NB4 (cell line): ENCODE measurements around the gene GLUD1.
"Not testable (repeated sequence)": the region's sequence is repeated elsewhere in the genome, so short reads cannot be mapped to it uniquely, and the experiment has no call there.

Experiments used
- DNase-seq: peaks from one replicate; pipeline ENCODE4 v3.0.0; 2010; ENCODE audit warnings: low read depth
- H3K4me3 ChIP-seq: one replicate; pipeline ENCODE4 v1.5.1; 2011; ENCODE audit warnings: mild to moderate bottlenecking, low read depth, low read length, moderate library complexity
- MYC ChIP-seq: IDR thresholded peaks from 2 replicates; pipeline ENCODE4 v1.6.1; 2011; ENCODE audit warnings: low read depth, low read length
- POLR2A ChIP-seq: IDR thresholded peaks from 2 replicates; pipeline ENCODE4 v1.6.1; 2011; ENCODE audit warnings: mild to moderate bottlenecking; ENCODE audit not compliant: insufficient read length; ENCODE audit errors: extremely low read depth
- TF ChIP-seq, protein P1 (sequence below): IDR thresholded peaks from 2 replicates; pipeline ENCODE4 v1.6.1; 2011; ENCODE audit warnings: low read depth, low read length
- TF ChIP-seq, protein P2 (sequence below): IDR thresholded peaks from one replicate; pipeline ENCODE4 v1.5.1; 2012; ENCODE audit warnings: low read depth, low read length

GLUD1 gene

DNA sequence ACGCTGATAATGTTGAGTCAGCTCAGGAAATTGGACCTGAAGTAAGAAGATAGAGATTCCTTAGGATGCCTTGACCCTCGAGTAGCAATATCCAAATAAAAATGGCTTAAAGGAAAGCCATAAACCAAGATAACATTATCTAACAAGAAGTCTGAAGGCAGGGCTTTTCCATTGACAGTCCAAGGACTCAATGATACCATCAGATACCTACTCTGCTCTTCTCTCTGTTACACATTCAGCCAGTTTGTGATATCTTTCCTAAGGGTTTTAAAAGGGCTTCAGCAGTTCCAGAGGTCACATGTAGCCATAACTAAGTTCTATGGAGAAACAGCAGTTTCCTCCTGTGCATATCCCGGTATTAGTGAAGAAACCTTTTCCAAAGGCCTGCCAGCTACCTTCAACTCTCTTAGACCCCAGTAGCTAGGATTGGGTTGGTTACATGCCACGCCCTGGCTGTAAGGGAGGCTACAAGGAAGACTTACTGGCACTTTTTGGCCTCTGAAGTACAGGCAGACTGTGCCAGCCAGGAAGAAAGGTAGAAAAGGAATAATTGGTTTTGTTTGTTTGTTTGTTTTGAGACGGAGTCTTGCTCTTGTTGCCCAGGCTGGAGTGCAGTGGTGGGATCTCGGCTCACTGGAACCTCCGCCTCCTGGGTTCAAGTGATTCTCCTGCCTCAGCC is 10.9 kb upstream of the GLUD1 start:
- no peak for DNase-seq
- TF ChIP-seq, protein P1, sequence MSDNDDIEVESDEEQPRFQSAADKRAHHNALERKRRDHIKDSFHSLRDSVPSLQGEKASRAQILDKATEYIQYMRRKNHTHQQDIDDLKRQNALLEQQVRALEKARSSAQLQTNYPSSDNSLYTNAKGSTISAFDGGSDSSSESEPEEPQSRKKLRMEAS = no peak
- no peak for TF ChIP-seq MYC
- TF ChIP-seq, protein P2, sequence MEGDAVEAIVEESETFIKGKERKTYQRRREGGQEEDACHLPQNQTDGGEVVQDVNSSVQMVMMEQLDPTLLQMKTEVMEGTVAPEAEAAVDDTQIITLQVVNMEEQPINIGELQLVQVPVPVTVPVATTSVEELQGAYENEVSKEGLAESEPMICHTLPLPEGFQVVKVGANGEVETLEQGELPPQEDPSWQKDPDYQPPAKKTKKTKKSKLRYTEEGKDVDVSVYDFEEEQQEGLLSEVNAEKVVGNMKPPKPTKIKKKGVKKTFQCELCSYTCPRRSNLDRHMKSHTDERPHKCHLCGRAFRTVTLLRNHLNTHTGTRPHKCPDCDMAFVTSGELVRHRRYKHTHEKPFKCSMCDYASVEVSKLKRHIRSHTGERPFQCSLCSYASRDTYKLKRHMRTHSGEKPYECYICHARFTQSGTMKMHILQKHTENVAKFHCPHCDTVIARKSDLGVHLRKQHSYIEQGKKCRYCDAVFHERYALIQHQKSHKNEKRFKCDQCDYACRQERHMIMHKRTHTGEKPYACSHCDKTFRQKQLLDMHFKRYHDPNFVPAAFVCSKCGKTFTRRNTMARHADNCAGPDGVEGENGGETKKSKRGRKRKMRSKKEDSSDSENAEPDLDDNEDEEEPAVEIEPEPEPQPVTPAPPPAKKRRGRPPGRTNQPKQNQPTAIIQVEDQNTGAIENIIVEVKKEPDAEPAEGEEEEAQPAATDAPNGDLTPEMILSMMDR = no peak
- TF ChIP-seq POLR2A = no peak
- no peak overlapping the region for H3K4me3 ChIP-seq

DNA sequence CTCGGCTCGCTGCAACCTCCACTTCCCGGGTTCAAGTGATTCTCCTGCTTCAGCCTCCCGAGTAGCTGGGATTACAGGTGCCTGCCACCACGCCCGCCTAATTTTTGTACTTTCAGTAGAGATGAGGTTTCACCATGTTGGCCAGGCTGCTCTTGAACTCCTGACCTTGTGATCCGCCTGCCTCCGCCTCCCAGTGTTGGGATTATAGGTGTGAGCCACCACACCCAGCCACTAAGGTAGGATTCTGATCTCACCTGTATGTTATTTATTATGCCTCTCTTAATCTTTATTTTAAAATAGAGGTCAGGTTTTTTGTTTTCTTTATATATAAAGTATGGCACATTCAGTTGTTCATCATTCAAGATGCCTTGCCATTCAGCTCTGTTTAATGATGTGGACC is 10.1 kb upstream of the GLUD1 start:
- DNase-seq, H3K4me3 ChIP-seq: not testable (repeated sequence)

DNA sequence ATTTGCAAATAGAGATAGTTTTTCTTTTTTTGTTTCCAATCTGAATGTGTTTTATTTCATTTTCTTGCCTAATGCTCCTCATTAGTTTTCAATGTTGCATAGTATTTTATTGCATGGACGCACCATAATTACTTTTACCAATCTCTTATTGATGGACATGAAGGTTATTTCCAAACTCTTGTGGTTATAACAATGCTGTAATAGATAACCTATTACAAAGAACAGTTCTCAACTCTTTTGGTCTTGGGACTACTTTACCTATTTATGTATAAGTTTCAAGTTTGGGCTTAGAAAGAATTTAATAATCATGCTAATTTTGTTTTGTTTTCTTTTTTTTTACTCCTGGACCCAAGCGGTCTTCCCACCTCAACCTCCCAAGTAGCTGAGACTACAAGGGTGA is 7.4 kb upstream of the GLUD1 start:
- TF ChIP-seq MYC (no peak), POLR2A (no peak)
- TF ChIP-seq, protein P2 = no peak
- TF ChIP-seq, protein P1 = no peak
- DNase-seq = no peak
- H3K4me3 ChIP-seq = no peak overlapping the region

DNA sequence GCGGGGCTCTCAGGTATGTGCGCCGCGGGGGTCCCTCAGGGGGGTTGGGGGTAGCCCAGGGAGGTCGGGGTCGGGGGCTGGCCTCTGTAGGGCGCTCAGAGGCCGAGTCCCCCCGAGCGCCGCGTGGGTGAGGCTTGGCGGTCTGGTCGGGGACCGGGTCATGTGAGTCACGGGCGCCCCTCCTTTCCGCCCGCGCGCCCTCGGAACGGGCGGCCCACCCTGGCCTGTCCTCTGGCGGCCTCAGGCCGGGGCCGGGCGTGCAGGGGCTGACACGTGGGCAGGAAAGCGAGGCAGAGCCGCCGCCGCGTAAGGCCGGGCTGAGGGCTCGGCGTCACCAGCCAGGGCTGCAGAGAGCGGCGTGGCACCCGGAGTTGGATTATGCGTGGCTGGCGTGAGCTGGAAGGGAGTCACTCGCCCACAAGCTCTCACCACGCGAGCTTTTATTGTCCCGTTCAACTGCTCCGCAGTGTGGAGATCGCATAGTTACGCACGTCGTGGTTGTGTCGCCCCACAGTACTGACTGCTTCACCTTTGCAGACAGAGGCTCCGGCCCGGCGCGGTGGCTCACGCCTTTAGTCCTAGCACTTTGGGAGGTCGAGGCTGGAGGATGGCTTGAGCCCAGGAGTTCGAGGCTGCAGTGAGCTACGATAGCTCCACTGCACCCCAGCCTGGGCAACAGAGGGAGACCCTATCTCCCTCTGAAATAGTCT is 748 bp upstream of the GLUD1 start:
- peak; percentile 91 for DNase-seq
- H3K4me3 ChIP-seq = peak overlapping the region; percentile 91
- TF ChIP-seq, protein P1 = peak; percentile 94
- TF ChIP-seq POLR2A (peak; percentile 40), MYC (peak; percentile 96)
- TF ChIP-seq, protein P2 = no peak

DNA sequence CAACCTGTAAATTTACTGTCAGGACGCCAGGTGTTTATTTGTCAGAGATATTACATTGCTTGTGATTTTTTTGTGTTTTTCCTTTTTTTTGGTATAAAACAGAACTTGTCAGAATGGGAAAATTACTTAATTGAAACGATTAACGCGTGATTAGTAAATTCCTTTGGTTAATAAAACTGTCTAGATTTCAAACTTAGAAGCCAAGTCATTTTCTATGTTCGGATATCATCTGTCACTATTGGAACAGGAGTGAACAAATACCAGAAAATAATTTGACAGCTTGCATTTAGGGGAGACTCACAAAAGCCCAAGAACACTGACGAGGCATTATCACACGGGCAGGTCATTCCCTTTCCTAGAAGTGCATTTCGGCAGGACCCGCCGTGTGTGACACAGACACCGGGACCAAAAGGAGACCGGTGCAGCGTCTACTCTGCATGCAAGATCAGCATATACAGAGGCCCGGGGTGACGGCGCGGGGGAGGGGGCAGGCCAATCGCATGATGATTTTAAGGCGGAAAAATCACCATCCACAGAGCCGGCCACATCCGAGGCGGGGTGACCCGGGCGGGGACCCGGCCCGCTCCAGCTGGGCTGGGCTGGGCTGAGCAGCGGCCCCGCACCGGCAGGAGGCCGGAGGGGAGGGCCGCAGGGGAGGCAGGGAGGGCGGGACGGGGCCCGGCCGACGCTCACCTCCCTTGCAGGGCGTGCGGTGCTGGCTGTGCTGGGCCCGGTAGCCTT is 841 bp downstream of the GLUD1 start:
- TF ChIP-seq MYC (peak; percentile 7; the same call in 1 of the 2 replicates), POLR2A (no peak)
- DNase-seq = peak; percentile 87
- H3K4me3 ChIP-seq = peak overlapping the region; percentile 77

DNA sequence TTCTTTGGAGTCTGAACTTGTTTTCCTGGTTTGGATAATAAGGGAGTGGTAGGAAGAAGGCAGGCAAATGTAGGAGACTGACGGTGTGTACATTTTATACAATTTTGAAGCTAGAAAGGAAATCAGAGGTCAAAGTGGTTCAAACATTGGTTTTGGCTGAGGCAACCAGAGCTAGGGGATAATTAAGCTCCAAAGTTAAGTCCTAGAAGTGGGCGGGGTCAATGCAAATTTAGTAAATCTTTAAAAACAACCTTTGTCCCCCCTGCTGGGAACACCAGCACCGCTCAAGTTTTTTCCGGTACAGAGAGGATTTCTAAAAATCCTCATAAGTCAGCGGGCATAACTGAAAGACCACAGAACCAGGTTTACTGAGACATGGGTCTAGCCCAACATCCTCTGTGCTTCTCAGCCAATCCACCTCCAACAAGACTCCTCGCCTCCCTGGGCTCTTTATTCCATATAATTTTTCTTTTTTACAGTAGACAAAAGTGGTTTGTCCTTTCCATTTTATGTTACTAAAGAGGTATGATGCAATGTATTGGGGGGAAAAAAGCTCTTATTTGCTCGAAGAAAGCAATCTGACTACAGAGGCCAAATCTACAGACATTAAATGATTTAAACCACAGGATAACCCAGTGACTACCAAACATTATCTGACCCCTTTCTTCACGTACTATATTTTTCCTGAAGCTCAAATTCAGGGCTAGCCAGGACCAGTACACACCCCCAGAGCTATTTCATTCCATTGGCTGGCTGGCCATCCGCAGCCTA is 1.6 kb downstream of the GLUD1 start:
- TF ChIP-seq, protein P1 = no peak
- TF ChIP-seq MYC (no peak), POLR2A (no peak)
- TF ChIP-seq, protein P2 = no peak
- peak; percentile 73 for DNase-seq
- H3K4me3 ChIP-seq = peak overlapping the region; percentile 77
